NCI-H1694 treated with DMSO at 0.1 percent for 48 hours (cell line): ENCODE measurements around the gene DCBLD2.

Experiments used
- DNase-seq: peaks from one replicate; lab custom pipeline; 2025; lab: John Stamatoyannopoulos, UW

The DCBLD2 gene

GRCh38 chr3:98829246-98829832, 72.2 kb downstream of the DCBLD2 start:
- DNase-seq, result no peak

- DNase-seq, result no peak
Observed at GRCh38 chr3:98827221-98827920, 74.1 kb downstream of the DCBLD2 start.

GRCh38 chr3:98826126-98826525, 75.4 kb downstream of the DCBLD2 start:
- DNase-seq, result no peak

GRCh38 chr3:98824256-98824655, 77.2 kb downstream of the DCBLD2 start:
- DNase-seq, result no peak

- DNase-seq, result no peak
Observed at GRCh38 chr3:98823791-98824190, 77.7 kb downstream of the DCBLD2 start.

- DNase-seq, result no peak
Observed at GRCh38 chr3:98821063-98821462, 80.4 kb downstream of the DCBLD2 start.

GRCh38 chr3:98817547-98818041, 83.9 kb downstream of the DCBLD2 start:
- DNase-seq, result peak; percentile 53

- no peak for DNase-seq
Observed at GRCh38 chr3:98814817-98815420, 86.6 kb downstream of the DCBLD2 start.

- DNase-seq, result peak; percentile 83
Observed at GRCh38 chr3:98812851-98813374, 88.6 kb downstream of the DCBLD2 start.

GRCh38 chr3:98811048-98811447, 90.4 kb downstream of the DCBLD2 start:
- no peak for DNase-seq

GRCh38 chr3:98809557-98809956, 91.9 kb downstream of the DCBLD2 start:
- DNase-seq, result no peak

GRCh38 chr3:98808071-98808470, 93.4 kb downstream of the DCBLD2 start:
- DNase-seq, result no peak

GRCh38 chr3:98807561-98807960, 93.9 kb downstream of the DCBLD2 start:
- DNase-seq, result no peak

- DNase-seq, result no peak
Observed at GRCh38 chr3:98807011-98807410, 94.5 kb downstream of the DCBLD2 start.

- no peak for DNase-seq
Observed at GRCh38 chr3:98806521-98806920, 95.0 kb downstream of the DCBLD2 start.

- DNase-seq, result no peak
Observed at GRCh38 chr3:98805571-98805970, 95.9 kb downstream of the DCBLD2 start.

- no peak for DNase-seq
Observed at GRCh38 chr3:98801043-98801747, 100.3 kb downstream of the DCBLD2 start.

GRCh38 chr3:98800401-98800800, 101.1 kb downstream of the DCBLD2 start:
- DNase-seq, result no peak

GRCh38 chr3:98799479-98799878, 102.0 kb downstream of the DCBLD2 start:
- DNase-seq, result no peak

- DNase-seq, result no peak
Observed at GRCh38 chr3:98798820-98799219, 102.7 kb downstream of the DCBLD2 start.

- peak; percentile 13 for DNase-seq
Observed at GRCh38 chr3:98797905-98798304, 103.6 kb downstream of the DCBLD2 start.

GRCh38 chr3:98796334-98796733, 105.2 kb downstream of the DCBLD2 start:
- no peak for DNase-seq
